Measurements from ENCODE around the gene CCDC158.
"Not testable (repeated sequence)": the region's sequence is repeated elsewhere in the genome, so short reads cannot be mapped to it uniquely, and the experiment has no call there.

The CCDC158 gene

GRCh38 chr4:76364763-76365162 lies 56.2 kb downstream of the CCDC158 start:
- no peak for DNase-seq

- no peak for DNase-seq
Observed at GRCh38 chr4:76363556-76364290, 57.2 kb downstream of the CCDC158 start.

GRCh38 chr4:76361689-76362412 lies 59.1 kb downstream of the CCDC158 start:
- DNase-seq = no peak

GRCh38 chr4:76359881-76360466 lies 61.0 kb downstream of the CCDC158 start:
- not testable (repeated sequence) for DNase-seq

- no peak for DNase-seq
Observed at GRCh38 chr4:76357981-76358380, 63.0 kb downstream of the CCDC158 start.

DNA sequence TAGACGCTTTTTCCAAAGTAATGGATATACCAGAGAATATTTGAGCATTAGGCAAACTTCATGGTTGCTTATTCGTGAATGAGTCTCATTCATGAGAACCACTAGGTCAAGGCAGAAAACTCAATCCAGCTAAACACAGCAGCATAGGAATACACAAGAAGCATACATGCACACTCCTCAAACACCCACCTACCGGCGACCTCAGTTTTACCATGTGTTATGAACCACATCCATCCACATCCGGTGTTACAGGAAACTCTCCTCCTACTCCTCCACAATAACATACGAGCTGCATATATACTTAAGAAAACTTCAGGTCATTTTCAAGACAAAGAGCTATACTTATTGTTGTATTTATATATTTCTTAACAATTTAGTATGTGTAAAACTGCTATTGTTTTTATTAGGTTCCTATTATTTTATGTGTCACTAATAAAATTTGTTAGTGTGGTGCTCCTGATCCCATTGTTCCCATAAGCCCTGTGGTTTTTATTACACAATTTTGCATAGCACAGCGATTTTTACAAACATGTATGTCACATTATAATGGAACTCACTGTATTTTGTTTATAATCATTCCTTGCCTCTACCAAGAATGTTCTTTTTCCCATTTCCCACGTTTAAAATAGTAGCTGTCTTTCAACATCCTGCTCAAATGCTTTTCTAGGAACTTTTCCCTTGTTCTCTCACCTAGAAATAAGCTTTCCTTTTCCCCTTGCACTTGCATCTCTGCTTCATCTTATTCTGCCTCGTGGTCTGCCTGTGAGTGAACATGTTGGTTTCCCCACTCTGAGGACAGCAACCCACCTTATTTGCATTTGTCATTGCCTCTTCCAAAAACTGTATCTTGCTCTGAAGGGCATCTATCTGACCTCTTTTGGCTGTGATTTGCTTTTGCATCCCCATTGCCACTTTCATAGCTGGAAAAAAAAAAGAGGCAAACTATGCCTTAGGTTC lies 66.1 kb downstream of the CCDC158 start:
- DNase-seq = no peak

- no peak for DNase-seq
Observed at GRCh38 chr4:76342803-76343202, 78.1 kb downstream of the CCDC158 start.

GRCh38 chr4:76342191-76342590 lies 78.8 kb downstream of the CCDC158 start:
- no peak for DNase-seq

DNA sequence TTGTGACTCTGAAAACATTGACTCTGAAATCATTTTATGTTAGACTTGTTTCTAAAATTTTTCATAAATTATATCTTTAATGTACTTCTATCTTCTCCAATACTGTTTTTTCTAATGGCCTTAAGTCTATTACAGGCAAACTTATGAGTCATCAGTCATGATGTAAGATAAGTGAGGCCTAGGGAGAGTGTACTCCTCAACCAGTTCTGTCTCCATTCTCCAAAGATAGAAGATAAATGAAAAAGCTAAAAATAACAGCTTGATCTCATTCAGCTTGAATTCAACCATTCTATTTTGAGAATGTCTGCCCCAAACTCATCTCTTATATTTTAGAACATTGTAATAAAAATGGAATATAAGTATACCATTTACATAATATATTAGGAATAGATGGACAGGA lies 79.9 kb downstream of the CCDC158 start:
- DNase-seq = no peak

GRCh38 chr4:76339364-76339763 lies 81.6 kb downstream of the CCDC158 start:
- no peak for DNase-seq

DNA sequence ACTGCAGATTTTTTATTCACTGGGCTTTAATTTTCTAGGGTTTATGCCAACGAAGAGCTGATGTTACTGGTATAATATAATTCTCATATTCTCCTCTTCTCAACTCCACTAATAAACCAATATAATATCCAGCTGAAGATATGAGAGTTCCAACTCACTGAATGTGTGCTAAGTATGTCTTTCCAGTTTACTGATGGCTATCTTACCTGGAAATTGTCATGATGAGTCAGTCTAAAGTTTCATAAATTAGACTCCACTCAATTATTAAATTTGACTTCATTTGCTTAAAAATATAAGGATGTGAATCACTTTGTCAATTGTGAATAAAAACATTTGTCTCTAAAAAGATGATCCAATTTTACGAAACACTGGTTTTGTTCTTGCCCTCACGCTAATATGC lies 86.1 kb downstream of the CCDC158 start:
- DNase-seq = no peak

GRCh38 chr4:76326515-76326914 lies 94.4 kb downstream of the CCDC158 start:
- DNase-seq = no peak

GRCh38 chr4:76325072-76325471 lies 95.9 kb downstream of the CCDC158 start:
- no peak for DNase-seq

DNA sequence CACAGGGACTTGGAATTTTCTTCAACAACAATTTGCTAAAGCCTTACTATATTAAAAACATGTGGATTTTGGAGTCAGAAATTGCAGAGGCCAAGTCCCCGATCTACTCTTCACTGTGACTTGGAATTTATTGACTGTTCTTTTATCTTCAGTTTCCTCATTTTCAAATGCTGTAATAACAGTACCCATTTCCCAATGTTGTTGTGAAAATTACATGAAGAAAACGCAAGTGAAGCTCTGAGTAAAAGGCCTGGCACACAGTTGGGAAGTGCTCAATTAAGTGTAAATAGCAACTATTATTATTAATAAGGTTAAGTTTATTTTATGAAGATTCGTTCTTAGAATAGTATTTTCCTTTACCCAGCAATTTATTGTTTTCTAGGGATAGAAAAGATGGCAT lies 98.7 kb downstream of the CCDC158 start:
- DNase-seq = no peak

GRCh38 chr4:76316131-76316530 lies 104.8 kb downstream of the CCDC158 start:
- no peak for DNase-seq

DNA sequence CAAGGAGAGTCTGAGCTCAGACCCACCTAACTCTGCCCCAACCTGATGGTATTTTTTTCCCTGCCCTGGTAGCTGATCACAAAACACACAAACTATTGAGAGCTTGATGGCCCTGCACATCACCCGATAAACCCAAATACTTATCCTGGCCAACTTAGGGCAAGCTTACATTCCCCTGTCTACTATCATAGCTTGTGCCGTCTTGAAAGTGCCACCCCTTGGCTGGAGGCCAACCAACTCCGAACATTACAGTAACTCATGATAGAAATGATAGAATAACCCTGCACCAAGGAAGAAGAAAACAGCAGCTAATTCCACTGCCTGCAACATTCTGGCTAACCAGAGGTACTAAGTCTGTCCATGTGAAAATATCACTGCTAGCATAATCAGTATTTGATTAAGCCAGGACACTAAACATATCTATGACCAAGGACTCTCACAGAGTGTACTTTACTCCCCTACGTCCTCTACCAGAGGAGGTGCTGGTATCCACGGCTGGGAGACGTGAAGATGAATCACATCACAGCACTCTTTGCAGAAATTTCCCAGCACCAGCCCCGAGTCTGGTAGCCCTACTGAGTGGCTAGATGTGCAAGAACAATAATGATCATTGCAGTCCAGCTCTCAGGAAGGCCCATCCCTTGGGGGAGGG lies 105.5 kb downstream of the CCDC158 start:
- no peak for DNase-seq

GRCh38 chr4:76313547-76313946 lies 107.4 kb downstream of the CCDC158 start:
- DNase-seq = no peak

- DNase-seq = no peak
Observed at GRCh38 chr4:76312457-76312856, 108.5 kb downstream of the CCDC158 start.

GRCh38 chr4:76311896-76312331 lies 109.0 kb downstream of the CCDC158 start:
- no peak for DNase-seq

DNA sequence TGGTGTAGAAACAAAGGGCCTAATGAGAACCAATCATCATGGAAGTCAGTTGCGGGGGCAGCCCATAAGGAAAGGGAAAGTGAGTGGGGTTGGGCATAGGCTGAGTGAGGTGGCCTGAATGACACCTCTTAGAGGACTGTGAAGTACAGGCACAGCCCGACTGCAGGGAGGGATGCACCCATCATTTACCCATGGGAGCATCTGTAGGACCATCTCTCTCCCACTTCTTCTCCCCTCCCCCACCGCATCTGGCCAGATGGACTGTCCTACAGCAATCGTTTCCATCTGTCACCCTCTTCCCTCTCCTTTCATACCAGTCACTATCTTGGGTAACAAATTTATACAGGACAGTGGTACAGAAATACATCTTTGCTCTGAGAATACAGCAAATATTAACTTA lies 110.3 kb downstream of the CCDC158 start:
- no peak for DNase-seq

DNA sequence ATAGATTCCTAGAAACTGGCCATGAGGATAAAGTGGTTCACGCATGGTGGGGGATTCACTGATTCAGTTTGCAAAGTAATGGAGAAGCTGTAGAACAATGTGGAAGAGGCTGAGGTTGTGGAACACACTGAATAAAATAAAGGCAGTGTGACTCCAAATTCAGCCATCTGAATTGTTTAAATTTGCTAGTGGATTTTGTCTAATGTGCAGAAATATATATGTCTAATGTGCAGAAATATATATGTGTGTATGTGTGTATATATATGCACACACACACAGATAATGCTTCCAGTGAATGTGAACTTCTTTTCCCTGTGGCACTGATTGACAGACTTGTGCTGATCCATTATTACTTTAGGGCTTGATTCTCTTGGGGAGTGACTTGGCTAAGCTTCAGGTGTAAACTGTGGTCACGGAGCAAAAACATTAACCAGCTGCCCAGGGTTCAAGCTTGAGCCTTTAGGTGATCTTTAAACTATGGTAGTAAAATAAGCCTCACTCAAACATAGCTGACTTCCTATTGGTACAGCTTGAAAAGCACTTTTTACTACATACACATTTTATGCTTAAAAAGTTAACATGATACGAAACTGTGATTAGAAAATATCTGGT lies 110.9 kb downstream of the CCDC158 start:
- no peak for DNase-seq

DNA sequence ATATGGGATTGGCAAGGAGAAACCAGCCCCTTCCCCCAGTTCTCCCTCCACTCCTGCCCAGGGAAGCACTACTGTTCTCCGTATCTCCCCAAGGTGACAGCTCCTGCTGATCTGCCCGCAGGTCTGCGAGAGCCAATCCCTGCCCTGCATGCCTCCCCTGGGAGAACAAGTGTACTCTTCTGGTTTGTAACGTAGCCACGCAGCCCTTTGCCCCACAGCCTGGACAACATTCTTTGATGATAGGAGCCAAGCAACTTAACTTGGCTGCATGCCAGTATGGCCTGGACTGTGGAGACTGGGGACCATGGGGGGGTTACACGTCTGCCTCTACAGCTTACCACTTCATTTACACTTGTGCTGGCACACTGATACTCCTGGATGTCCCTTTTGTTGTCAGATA lies 112.4 kb downstream of the CCDC158 start:
- DNase-seq = no peak
